K562 (cell line): ENCODE measurements around the gene SHISA4. TPM values are rescaled to one million over a fixed set of nuclear protein-coding genes. Genes with fewer than 3 reads are reported as not detected.

Source experiments
- CBX1 ChIP-seq: sonication (generic); IDR thresholded peaks from 2 replicates; pipeline ENCODE4 v1.6.1; 2016; ENCODE audit warnings: antibody characterized with exemption, low read depth, mild to moderate bottlenecking
- CBX3 ChIP-seq, 2 experiments: IDR thresholded peaks; 1 replicate in 1 of 2; 2 replicates in 1 of 2; pipeline ENCODE4 v1.6.1; 2012; ENCODE audit warnings: inconsistent platforms in 2 of 2, low read length in 2 of 2, borderline replicate concordance in 1 of 2, control low read depth in 1 of 2
- CHD4 ChIP-seq: fragments of 200-600 bp; sonication (generic); IDR thresholded peaks from 3 replicates; pipeline ENCODE4 v1.6.1; 2012; ENCODE audit warnings: low read depth, mild to moderate bottlenecking, mixed read lengths, low read length, inconsistent platforms; ENCODE audit not compliant: insufficient read depth, insufficient replicate concordance, poor library complexity, severe bottlenecking
- DMBX1 ChIP-seq: fragments of 250-450 bp; sonication (Bioruptor Pico); IDR thresholded peaks from 2 replicates; pipeline ENCODE4 v1.8.0; 2022; ENCODE audit warnings: inconsistent platforms, mild to moderate bottlenecking, moderate library complexity, borderline replicate concordance
- E2F1 ChIP-seq: sonication (generic); formaldehyde crosslinking; IDR thresholded peaks from 2 replicates; pipeline ENCODE4 v1.8.1; 2023; ENCODE audit warnings: mild to moderate bottlenecking, missing genetic modification reagents, moderate library complexity
- FOSL1 ChIP-seq: fragments of 200-800 bp; sonication (Bioruptor generic); conservative IDR thresholded peaks from 2 replicates; pipeline ENCODE4 v1.6.1; 2016; ENCODE audit warnings: missing genetic modification characterization, missing compliant biosample characterization
- GTF3C2 ChIP-seq: IDR thresholded peaks from 3 replicates; pipeline ENCODE4 v1.6.1; 2011; ENCODE audit warnings: borderline replicate concordance, mild to moderate bottlenecking, moderate library complexity; ENCODE audit not compliant: insufficient read length; ENCODE audit errors: extremely low read depth
- HDAC2 ChIP-seq: fragments of 450-650 bp; IDR thresholded peaks from 2 replicates; pipeline ENCODE4 v1.6.1; 2016; ENCODE audit warnings: mild to moderate bottlenecking
- HNRNPH1 ChIP-seq: fragments of 200-400 bp; formaldehyde crosslinking; optimal IDR thresholded peaks from 2 replicates; pipeline ENCODE3; 2017; ENCODE audit warnings: low read depth, mild to moderate bottlenecking, low read length, moderate library complexity
- ILF3 ChIP-seq: fragments of 450-650 bp; IDR thresholded peaks from 2 replicates; pipeline ENCODE4 v1.6.1; 2018; ENCODE audit warnings: antibody characterized with exemption, mild to moderate bottlenecking, moderate library complexity, borderline replicate concordance
- JUNB ChIP-seq: fragments of 450-650 bp; formaldehyde crosslinking; conservative IDR thresholded peaks from 2 replicates; pipeline ENCODE4 v1.4.0; 2020; ENCODE audit warnings: mild to moderate bottlenecking
- KDM1A ChIP-seq, 2 experiments: fragments of 450-650 bp; IDR thresholded peaks; 2 replicates each; pipeline ENCODE4 v1.6.1; 2016; ENCODE audit warnings: mild to moderate bottlenecking in 2 of 2
- NFATC3 ChIP-seq: fragments of 450-650 bp; IDR thresholded peaks from 2 replicates; pipeline ENCODE4 v1.6.1; 2017; ENCODE audit warnings: mild to moderate bottlenecking
- PTBP1 ChIP-seq: fragments of 200-400 bp; formaldehyde crosslinking; IDR thresholded peaks from 2 replicates; pipeline ENCODE4 v1.6.1; 2017; ENCODE audit warnings: low read depth, low read length
- RBM22 ChIP-seq: fragments of 200-400 bp; formaldehyde crosslinking; IDR thresholded peaks from 2 replicates; pipeline ENCODE4 v1.6.1; 2018; ENCODE audit warnings: low read length, low read depth; ENCODE audit not compliant: poor library complexity, severe bottlenecking
- RBM25 ChIP-seq: fragments of 200-400 bp; formaldehyde crosslinking; IDR thresholded peaks from 2 replicates; pipeline ENCODE4 v1.6.1; 2018; ENCODE audit warnings: low read length, low read depth, moderate library complexity; ENCODE audit not compliant: severe bottlenecking
- SMARCA5 ChIP-seq: fragments of 450-650 bp; IDR thresholded peaks from 2 replicates; pipeline ENCODE4 v1.6.1; 2016
- TAF15 ChIP-seq: fragments of 200-400 bp; formaldehyde crosslinking; IDR thresholded peaks from 2 replicates; pipeline ENCODE4 v1.6.1; 2017; ENCODE audit warnings: mild to moderate bottlenecking, low read depth, low read length, moderate library complexity
- ZFP36 ChIP-seq: fragments of 150-350 bp; IDR thresholded peaks from 2 replicates; pipeline ENCODE4 v1.6.1; 2018; ENCODE audit warnings: low read length, low read depth; ENCODE audit not compliant: partially characterized antibody
- ZNF224 ChIP-seq: sonication (generic); formaldehyde crosslinking; IDR thresholded peaks from 2 replicates; pipeline ENCODE4 v1.8.0; 2022; ENCODE audit warnings: mild to moderate bottlenecking, missing genetic modification reagents
- ZNF274 ChIP-seq: IDR thresholded peaks from 2 replicates; pipeline ENCODE4 v1.6.1; 2011; ENCODE audit warnings: low read depth, mild to moderate bottlenecking, low read length, moderate library complexity, borderline replicate concordance
- ZNF3 ChIP-seq: fragments of 250-450 bp; sonication (Bioruptor Pico); IDR thresholded peaks from 2 replicates; pipeline ENCODE4 v1.5.0; 2021; ENCODE audit warnings: mild to moderate bottlenecking, moderate library complexity
- polyA plus RNA-seq, 8 experiments: library from polyadenylated mRNA; depleted of rRNA in 4 of 8; stranded (reverse) in 5 of 8; unstranded in 3 of 8; fragments of >200 nt; fragmentation: Nextera tagmentation in 2 of 8; fragmentation: Illumina TruSeq in 1 of 8; extraction: Ambion mirVana in 2 of 8; extraction: Trizol in 1 of 8; gene quantifications; 2 replicates each; pipeline versions ENCODE4 v1.2.1 to v1.2.3, GENCODE V29; 2011 to 2014; ENCODE audit warnings: inconsistent platforms in 1 of 8, missing spikeins in 1 of 8
- total RNA-seq, 7 experiments: library from RNA; depleted of rRNA in 6 of 7; stranded (reverse); fragments of >200 nt in 6 of 7; fragmentation: Illumina TruSeq in 2 of 7; extraction: Trizol in 2 of 7; gene quantifications; 2 replicates each; pipeline versions ENCODE4 v1.2.1 to v1.2.3, GENCODE V29; 2011 to 2021; ENCODE audit warnings: low replicate concordance in 1 of 7
- TF ChIP-seq, protein P1 (sequence below): sonication (generic); formaldehyde crosslinking; IDR thresholded peaks from 2 replicates; pipeline ENCODE4 v1.4.0; 2020; ENCODE audit warnings: mild to moderate bottlenecking, missing genetic modification reagents

Gene SHISA4
- total and polyA plus RNA-seq, 9 of the 15 experiments (the other 6 are each of a cell fraction or from before 2014, with no cell fraction given), result 0.15 to 0.95 (median 0.68) TPM; not detected in 2

GRCh38 chr1:201942129-201942495, 53.4 kb downstream of the SHISA4 start (continued):
- TF ChIP-seq GTF3C2 (peak; percentile 66), ILF3 (no peak), SMARCA5 (peak; percentile 94), ZFP36 (peak; percentile 100), RBM22 (no peak), PTBP1 (peak; percentile 92; the same call in 1 of the 2 replicates), JUNB (CRISPR knock-in tag) (no peak), ZNF274 (no peak), ZNF3 (CRISPR knock-in tag) (peak; percentile 75; the same call in 1 of the 2 replicates), RBM25 (peak; percentile 85), NFATC3 (no peak), KDM1A (IDR thresholded peaks at IDR 0.05) (peak; percentile 73 to 88), HDAC2 (peak; percentile 65; the same call in 1 of the 2 replicates), ZNF224 (CRISPR knock-in tag) (no peak), DMBX1 (CRISPR knock-in tag) (no peak), E2F1 (CRISPR knock-in tag) (no peak), TAF15 (no peak), CBX3 (IDR thresholded peaks at IDR 0.05; ENCODE audit: borderline replicate concordance in 1 of 2, low read length in 2 of 2) (peak in 1 of 2 experiments; percentile 32; a peak in 1 of 3 replicates), CHD4 (peak; percentile 75), CBX1 (peak; percentile 67; the same call in 1 of the 2 replicates), HNRNPH1 (no peak), FOSL1 (tag) (0 out of 2 replicates have a peak, but pooled peaks have one; percentile 7)
- TF ChIP-seq, protein P1, sequence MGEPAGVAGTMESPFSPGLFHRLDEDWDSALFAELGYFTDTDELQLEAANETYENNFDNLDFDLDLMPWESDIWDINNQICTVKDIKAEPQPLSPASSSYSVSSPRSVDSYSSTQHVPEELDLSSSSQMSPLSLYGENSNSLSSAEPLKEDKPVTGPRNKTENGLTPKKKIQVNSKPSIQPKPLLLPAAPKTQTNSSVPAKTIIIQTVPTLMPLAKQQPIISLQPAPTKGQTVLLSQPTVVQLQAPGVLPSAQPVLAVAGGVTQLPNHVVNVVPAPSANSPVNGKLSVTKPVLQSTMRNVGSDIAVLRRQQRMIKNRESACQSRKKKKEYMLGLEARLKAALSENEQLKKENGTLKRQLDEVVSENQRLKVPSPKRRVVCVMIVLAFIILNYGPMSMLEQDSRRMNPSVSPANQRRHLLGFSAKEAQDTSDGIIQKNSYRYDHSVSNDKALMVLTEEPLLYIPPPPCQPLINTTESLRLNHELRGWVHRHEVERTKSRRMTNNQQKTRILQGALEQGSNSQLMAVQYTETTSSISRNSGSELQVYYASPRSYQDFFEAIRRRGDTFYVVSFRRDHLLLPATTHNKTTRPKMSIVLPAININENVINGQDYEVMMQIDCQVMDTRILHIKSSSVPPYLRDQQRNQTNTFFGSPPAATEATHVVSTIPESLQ (CRISPR knock-in tag), result no peak
